Measurements from ENCODE around the gene SRD5A3. TPM values are rescaled to one million over a fixed set of nuclear protein-coding genes. Genes with fewer than 3 reads are reported as not detected.

Gene SRD5A3
- total RNA-seq, 1 donor from 2014 or later = 9.7 TPM

DNA sequence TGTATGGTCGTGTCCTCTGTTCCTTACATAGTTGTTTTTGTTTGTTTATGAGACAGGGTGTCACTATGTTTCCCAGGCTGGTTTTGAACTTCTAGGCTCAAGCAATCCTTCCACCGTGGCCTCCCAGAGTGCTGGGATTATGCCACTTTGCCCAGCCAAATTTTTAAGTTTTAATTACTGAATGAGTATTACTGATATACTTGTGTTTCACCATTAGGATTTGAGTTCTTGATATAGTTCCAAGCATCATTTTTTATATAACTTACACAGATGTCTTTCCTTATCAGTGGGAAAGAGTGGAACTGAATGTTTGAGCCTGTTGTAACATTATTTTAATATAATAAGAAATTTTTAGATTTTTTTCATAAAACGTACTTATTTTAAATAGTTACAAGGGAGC is 70.1 kb downstream of the SRD5A3 start:
- TF ChIP-seq CTCF (conservative IDR thresholded peaks at IDR 0.05; ENCODE audit: low read depth, low read length) = no peak
- no peak overlapping the region for H3K4me3 ChIP-seq (ENCODE audit: low read depth, low read length)

More for the DNA sequence above, 70.1 kb downstream of the SRD5A3 start:
- DNase-seq (ENCODE audit: low read depth) = no peak

Other genes with a start within 250 kb of the SRD5A3 start
- 0.29 and 1.4 TPM in 2 replicates for gene KDR, start 220.6 kb upstream of the SRD5A3 start, total RNA-seq
- gene TMEM165, start 49.7 kb downstream of the SRD5A3 start, total RNA-seq = 122 and 151 TPM in 2 replicates
- gene CLOCK, start 200.7 kb downstream of the SRD5A3 start, total RNA-seq = 9.2 and 12.7 TPM in 2 replicates
- not detected in 2 replicates for gene PDCL2, start 246.0 kb downstream of the SRD5A3 start, total RNA-seq